Stimulated activated CD8-positive, alpha-beta memory T cell treated with anti-CD3 and anti-CD28 coated beads, Interleukin-12 subunit alpha, Interleukin-12 subunit beta, amount 100 ng/mL, for 4 hours (primary cell): ENCODE measurements around the gene ABLIM1.

ENCODE experiments used
- DNase-seq: peaks from one replicate; pipeline ENCODE4 v3.0.0-alpha.2; 2020; ENCODE audit warnings: low read depth

Gene ABLIM1

DNA sequence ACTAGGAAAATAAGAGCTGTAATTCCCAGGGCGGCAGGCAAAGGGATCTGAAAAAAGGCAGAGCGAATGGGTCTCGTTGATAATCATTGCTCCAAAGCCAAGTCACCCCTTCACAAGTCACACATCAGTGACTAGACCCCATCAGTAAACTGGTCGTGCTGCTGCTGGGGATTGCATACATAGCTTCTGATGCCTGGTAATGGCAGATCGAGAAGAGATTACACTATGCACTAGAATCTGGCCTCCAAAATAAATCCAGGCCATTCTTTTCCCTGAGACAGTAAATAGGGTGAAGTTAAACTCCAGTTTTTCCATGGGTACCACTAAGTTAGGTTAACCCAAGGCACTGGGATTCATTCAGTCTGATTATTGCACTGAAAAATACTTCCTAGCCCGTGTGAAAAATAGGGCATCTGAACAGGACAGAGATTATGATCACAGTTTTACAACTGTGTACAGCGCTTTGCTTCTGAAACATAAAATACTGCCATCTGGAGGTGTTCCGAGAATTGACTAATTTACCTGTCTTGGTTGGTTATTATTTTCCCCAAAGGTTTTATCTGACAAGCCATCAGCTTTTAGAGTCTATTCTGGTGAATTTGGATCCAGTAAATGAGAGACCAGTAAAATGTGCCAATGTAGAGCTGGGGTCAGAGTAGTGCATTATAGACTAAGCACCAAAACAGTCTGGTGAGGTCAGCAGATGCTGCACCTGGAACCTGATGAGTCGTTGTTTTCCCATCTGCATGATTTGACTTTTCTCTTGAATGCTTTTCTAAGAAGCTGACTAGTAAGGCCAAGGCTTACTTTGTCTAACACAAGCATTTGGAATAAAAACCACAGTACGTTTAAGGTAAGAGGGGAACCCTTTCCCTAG lies 170.9 kb downstream of the ABLIM1 start:
- no peak for DNase-seq

DNA sequence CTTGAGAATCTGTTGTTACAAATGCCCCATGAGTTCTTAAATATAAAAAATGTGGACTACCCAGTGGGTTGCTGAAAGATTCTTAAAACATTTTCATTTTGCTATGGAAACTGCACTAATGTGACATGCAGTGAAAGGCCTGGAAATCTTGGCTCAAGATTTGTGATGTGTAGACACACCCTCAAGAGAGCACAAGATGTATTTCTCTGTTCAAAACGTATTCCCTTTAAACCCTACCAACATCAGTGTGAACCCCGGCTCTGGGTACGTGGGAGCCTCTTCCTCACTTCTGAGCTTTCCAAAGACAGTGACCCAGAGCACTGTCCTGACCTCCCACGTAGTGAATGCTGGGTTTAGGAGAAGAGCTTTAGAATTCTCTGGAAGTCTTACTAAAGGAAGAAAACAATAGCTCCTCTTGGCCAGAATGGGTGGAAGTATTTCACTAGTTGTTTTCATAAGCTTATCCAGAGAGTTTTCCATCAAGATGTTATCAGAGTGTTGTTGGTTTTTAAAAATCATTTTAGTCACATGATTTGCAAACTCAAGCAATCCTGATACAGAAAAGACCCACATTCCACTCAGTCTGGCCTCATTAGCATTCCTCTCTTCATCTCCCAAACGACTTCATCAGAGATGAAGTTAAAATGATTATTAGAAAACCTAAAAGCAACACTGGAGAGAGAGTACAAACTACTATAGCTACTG lies 172.2 kb downstream of the ABLIM1 start:
- DNase-seq = no peak

DNA sequence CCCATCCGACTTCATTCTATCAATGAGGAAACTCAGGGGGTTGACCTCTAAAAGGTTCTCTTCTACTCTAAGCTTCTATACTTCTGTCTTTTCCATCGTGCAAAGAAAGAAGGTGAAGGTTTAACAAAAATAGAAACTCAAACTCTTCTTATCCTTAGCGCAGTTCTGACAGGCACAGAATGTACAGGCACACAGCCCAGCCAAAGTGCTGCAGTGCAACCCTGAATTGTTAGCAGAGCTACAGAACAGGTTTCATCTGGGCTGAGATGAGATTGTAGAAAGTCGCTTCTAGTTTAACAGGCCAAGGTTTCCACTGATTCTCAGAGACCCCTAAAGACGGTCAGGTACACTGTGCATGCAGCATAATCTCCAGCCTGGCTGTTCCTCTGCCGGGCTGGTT lies 174.5 kb downstream of the ABLIM1 start:
- DNase-seq = no peak

DNA sequence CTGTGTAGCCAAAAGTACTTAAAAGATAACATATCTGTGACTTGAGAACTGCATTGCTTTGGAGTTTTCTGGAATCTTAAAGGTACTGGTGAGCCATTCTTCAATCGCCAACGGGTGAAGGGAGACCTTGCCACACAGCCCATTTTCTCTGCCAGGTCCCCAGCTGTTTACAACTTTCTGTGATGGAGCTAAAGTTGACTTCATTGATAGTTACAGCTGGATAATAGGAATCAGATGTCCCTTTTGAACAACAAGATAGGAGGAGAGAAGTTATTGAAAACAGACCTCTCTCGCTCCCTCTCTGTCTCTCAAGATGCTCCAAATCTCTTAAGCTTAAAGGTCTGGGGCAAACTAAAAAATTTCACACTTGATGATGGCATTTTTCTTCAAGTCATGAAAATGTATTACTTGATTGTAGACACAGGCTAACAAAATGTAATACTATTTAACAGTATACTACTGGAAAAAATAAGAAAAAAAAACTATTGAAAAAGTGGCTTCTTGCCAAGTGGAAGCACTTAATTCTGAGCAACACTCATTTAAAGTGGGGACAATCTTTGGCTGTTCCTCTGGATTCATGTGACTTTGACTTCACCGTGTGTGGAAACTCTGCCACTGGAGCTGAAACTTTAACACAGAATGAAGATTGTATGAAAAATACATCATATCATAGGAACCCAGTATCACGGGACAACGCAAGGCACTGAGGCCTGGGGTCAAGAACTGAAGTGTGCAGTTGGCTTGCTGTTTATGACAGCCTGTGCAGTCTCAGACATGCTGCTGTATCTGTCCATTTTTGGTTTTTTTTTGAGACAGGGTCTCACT lies 175.4 kb downstream of the ABLIM1 start:
- no peak for DNase-seq

DNA sequence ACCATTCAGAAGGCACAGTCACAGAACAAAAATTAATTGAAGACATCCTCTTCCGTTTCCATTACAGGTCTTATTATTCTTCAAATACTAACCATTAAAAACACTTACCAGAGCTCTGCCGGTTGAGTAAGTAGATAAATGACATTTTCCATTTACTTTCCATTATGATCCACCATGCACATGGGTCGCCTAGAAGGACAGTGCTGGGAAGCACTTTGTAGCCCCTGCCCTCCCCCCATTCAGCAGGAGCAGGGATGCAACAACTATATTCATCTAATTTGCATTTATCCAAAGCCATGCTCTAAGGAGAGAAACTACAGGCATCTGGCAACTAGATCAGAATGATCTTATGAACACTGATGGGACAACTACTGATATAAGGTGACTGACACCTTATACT lies 177.0 kb downstream of the ABLIM1 start:
- no peak for DNase-seq

DNA sequence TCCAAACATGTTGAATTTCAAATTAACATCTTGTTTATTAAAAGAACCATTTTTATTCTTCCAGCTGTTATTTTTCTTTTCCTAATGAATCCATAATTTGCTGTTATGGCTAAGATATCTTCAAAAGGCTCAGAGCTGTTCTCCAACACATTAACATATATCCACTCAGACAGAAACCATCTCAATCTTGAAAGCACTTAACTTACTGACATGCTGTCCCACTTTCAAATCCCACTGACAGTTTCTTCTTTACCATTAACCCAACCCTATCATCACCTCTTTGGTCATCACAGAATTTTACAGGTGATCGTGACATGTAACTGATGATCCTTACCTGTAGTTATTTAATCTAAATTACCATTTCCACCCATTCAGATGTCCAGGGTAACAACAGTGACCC lies 178.2 kb downstream of the ABLIM1 start:
- DNase-seq = no peak

DNA sequence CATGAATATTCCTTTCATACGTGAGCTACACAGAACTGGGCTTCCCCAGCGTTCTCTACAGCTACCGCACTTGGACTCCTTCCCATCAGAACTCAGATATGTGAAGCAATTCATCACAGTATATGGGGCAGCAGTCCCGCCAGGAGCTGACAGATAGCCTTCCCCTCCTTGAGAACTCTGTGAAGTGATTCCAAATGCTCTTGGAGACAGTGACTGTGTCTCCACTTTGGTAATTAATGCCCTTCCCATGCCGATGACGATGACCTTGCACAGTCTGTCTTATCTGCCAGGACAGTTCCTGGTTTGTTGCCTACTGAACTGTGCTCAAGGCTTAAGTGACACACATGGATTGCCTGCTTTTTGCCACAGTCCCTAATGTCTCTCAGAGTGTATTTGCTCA lies 178.8 kb downstream of the ABLIM1 start:
- no peak for DNase-seq

DNA sequence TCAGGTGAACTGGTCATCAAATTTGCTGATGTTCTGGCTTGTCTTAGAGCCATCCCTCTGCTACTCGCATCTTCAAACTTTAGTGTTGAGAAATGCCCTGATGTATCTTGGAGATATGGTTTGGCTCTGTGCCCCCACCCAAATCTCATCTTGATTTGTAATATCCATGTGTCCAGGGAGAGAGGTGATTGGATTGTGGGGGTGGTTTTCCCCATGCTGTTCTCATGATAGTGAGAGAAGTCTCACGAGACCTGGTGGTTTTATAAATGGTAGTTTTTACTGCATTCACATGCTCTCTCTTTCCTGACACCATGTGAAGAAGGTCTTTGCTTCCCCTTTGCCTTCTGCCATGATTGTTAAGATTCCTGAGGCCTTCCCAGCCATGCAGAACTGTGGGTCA lies 179.8 kb downstream of the ABLIM1 start:
- DNase-seq = no peak

DNA sequence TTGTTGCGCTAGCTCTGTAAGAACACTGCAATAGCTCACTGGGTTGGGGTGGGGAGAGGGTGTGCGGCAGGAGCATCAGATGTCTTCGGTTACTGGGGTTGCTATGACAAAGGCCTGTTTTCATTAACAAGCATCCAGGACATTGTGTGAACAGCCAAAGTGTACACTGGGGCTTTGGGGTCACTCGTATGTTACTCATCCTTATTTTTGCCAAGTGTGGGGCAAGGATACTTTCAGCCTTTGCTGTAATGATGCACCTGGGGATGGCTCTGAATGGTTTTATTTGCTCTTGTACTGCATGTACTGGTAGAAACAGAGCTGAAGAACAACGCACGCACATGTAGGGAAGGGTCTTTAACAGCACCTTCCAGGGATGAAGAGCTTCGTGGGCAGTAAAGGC lies 180.8 kb downstream of the ABLIM1 start:
- DNase-seq = no peak

DNA sequence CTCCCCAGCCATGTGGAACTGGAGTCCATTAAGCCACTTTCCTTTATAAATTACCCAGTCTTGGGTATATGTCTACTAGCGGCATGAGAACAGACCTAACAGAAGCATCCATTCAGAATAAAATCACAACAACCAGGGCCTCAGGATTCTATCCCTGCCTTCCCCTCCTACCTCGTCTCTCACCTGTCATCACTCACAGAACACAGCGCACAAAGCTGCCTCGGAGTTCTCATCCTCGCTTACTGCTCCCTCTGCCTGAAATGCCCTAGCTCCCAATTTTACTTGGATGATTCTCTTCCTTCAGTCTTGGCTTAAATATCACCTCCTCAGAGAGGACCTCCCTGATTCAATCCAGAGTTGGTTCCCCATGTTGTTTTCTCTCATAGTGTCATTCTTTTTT lies 183.1 kb downstream of the ABLIM1 start:
- no peak for DNase-seq

DNA sequence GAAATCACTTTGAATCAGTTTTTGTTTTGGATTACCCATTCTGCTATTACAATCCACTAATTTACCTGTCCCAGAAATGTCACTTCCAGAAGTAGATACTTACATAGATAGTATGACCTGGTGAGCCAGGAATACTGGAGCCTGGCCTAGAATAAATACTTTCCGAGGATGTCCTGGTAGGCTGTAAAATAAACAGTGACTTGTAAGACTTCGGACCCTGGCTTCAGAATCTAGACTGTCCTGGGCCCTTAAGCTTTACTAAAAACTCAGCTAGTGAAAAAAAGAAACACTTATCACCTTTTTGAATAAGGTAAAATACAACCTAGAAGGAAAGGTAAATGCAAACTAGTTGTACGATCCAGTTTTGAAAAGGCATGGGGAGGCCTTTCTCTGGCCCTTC lies 184.3 kb downstream of the ABLIM1 start:
- DNase-seq = no peak

DNA sequence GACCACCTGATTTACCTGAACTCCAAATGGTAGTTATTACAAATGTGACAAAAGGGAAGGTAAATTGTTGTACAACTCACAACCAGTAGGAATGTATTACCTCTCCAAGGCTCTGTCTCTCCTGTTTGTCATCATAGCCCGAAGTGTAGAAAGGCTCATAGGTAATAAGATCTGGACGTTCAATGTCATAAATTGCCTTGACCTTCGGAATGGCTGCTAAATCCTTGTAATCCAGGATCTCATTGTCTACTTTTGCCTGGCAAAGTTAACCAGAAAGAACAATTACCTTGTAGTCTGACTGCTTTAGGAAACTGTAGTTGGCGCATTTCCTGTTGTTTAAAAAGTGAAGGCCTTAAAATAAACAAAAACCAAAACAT lies 185.2 kb downstream of the ABLIM1 start:
- DNase-seq = no peak

DNA sequence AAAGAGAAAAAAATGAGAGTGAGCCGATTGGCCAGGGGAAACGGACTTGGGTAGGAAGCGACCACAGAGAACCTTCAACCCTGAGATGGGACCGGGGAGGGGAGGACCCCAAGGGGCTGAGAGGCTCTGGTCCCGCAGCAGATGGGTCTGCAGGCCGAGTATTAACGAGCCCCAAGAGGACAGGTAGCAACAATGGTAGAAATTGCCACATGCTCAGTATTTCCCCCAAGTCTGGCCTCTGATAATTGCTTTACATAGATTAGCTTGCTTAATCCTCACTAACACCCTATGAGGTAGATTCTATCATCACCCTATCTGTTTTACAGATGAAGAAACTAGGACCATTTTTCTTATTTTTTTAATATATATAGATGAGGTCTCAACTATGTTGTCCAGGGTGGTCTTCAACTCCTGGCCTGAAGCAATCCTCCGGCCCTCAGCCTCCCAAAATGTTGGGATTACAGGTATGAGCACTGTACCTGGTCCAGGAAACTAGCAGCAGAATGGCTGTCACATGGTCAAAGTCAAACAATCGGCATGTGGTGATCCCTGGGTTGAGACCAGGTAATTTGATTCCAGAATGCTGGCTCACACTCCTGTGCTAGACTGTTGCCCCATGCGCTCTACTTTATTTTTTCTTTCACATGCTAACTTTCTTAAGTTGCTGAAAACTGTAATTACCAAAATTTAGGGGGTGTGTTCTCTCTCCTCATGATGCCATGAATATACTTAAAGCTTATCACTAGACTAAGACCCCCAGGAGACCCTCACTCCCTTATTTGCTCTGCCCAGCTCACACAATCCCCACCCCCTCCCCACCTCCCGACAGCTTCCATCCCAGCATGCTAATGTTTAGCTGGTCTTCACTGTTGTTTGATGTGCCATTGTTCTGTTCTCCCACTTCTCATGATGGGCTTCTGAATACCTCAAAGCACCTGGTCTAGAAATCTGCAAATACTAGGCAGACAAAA lies 185.9 kb downstream of the ABLIM1 start:
- no peak for DNase-seq

DNA sequence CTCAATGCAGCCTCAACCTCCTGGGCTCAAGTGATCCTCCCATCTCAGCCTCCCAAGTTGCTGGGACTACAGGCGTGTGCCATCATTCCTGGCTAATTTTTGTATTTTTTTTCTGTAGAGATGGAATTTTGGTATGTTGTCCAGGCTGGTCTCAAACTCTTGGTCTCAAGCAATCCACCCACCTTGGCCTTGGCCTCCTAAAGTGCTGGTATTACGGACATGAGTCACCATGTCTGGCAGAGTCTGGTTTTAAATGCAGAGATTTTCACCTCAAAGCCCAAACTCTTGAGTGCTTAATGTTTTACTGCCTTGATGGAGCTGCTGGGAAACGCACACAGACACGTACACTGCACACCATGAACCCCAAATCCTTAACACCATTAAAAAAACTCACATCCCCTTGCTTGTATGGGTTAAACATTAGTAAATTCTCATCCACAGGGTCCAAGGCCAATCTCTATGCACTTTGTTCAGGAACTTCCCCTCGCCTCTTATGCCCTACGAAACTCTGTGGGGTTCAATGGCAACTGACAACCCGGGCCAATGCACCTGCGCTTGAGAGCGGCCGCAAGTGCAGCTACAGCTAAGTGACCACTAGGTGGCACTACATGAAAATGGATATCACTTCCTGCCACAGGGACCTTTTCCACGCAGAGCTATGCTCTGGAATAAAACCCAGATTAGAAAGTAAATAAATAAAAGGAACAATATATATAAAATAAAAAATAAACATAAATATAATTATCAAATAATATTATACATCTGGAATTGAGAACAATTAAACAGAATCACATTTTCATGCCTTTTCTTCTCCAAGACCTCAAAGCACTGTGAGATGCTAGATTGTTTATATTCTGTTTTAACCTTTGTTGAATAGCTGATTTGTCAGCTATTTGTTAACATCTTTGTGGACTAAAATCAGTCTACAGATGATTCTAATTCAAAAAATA lies 186.8 kb downstream of the ABLIM1 start:
- peak; percentile 31 for DNase-seq

DNA sequence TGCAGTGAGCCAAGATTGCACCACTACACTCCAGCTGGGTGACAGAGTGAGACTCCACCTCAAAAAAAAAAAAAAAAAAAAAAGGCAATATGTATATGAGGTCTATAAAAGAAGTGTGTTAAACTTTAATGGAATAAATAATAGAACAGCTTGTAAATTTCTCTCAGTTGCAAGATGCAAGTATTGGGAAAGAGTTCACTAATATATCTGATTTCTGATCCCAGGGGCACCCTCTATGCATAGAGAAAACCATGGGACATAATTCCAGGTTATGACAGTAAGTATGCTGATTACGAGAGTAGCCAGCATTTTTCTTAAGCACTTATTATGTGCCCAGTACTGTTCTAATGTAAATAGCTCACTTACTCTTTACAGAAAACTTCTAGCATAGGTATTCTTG lies 187.7 kb downstream of the ABLIM1 start:
- no peak for DNase-seq

DNA sequence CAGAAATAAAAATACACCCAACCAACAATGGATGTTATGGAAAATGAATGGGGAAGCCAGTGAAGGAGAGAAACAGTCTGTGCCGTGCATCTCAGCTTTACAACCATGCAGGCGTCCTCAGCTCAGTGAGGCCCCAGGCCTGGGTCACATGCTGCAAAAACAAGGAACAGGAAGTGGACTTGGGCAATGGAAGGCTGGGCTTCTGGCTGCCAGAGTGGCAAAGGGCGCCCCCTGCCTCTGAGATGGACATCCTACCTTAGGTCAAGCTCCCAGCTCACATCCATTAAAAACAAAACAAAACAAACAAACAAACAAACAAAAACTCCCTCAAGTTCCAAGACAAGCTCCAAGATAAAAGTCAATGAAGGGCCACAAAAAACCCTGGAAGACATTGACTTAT lies 199.1 kb downstream of the ABLIM1 start:
- DNase-seq = no peak

DNA sequence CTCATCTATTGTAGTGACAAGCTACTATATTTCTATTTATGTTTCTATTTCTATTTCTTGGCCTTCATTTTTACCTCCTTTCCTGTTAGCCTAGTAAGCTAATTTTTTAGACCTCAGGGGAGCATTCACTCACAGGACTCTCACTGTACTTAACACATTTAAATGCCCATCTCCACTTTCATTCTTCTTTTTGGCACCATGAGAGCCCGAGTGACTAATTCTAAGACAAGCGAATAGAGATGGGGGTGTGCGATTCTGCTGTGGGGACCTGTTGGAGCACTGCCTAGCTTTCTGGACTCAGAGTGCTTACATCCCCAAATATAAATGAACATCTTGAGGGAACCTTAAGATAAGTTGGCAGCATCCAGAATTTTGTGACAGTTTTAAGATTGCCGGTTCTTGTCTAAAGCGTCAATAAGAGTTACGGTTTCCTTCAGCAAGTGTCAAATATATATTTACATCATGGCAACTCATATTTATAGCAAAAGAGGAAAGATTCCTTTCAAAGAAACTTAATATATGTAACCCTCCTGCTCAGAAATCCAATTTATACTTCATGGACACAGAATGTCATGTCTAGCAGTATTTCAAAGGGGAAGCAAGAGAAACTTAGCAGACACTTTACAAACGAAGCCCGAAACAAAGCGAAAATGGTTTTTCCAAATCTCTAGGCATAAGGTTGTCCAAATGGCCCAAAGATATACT lies 199.7 kb downstream of the ABLIM1 start:
- no peak for DNase-seq

DNA sequence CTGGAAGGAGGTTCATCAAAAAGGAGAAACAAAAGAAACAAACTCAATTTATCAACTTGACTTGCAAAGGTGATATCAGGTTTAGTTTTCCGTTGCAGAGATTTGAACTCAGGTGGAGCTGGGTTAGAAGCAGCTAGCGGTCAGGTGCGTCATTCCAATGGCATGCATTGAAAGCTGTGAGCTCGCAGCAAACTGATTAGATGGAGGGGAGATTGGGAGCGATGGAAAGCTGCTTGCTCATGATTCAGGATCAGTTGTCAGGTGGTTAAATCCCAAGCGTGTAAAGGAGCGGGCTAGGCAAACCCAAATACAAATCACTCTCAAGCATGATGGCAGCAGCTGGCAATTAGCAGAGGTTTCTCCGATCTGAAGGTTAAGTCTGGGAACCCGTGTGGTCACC lies 204.5 kb downstream of the ABLIM1 start:
- no peak for DNase-seq

DNA sequence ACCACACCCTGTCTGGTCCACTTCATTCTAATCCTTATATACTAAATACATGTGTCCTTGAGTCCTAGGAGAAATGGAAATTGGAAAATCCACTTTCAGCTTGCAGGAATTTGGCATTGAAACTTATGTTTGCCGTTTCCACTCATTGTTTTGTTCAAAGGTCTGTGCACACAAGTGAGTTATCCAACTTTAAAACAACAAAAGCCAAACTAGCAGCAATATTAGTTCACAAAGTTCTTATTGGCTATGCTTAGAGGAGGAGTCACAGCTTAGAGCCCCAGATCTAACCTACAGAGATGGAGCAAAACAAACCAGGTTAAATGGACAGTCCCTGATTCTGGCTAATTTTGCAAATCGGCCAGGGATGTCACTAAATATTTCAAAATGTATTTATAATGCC lies 209.2 kb downstream of the ABLIM1 start:
- no peak for DNase-seq

DNA sequence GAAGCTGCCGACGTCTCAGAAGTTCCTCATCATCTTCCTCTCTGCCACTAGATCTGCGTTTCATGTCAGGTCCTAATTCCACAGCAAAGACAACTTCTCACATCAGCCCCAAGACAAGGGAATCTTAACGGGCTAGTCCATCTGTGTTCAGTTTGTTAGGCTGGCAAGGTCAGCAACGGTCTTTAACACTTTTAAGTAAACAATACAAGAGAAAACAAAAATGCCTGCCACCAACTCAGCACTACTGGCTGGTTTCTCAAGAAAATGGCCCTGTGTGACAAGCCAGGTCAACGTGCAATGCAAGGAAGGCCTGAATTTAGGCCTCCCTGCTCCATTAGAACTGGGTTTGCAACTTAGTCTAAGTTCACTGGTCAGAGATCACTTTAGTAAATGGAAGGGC lies 212.7 kb downstream of the ABLIM1 start:
- DNase-seq = no peak
